Measurements from ENCODE around the gene NEK9. TPM values are rescaled to one million over a fixed set of nuclear protein-coding genes. Genes with fewer than 3 reads are reported as not detected.

The NEK9 gene
- total RNA-seq, 4 donors from 2014 or later: 28.7 to 73.9 (median 59.4) TPM

GRCh38 chr14:75119056-75119455, 7.8 kb downstream of the NEK9 start:
- H3K4me3 ChIP-seq (ENCODE audit: low read depth, poor library complexity, severe bottlenecking): no peak overlapping the region
- no peak for DNase-seq (ENCODE audit: low spot score in 2 of 2)
- 90 to 94% methylated on average over 2 of the region's 2 CpGs for WGBS, 2 donors
- intact Hi-C loops (cut with DNase I; ENCODE audit: low total_unique reads): no loop called here
- TF ChIP-seq CTCF (IDR thresholded peaks at IDR 0.05) (no peak), POLR2A (IDR thresholded peaks at IDR 0.05) (no peak)

GRCh38 chr14:75113932-75114539, 12.8 kb downstream of the NEK9 start:
- DNase-seq (ENCODE audit: low spot score in 2 of 2): no peak
- 77 to 89% methylated on average over 5 of the region's 5 CpGs for WGBS, 2 donors
- TF ChIP-seq POLR2A (IDR thresholded peaks at IDR 0.05) (no peak), CTCF (IDR thresholded peaks at IDR 0.05) (no peak)
- H3K4me3 ChIP-seq (ENCODE audit: low read depth, poor library complexity, severe bottlenecking): no peak overlapping the region
- intact Hi-C loops (cut with DNase I; ENCODE audit: low total_unique reads): no loop called here

- intact Hi-C loops (cut with DNase I; ENCODE audit: low total_unique reads): no loop called here
- TF ChIP-seq POLR2A (IDR thresholded peaks at IDR 0.05) (no peak), CTCF (IDR thresholded peaks at IDR 0.05) (no peak)
- H3K4me3 ChIP-seq (ENCODE audit: low read depth, poor library complexity, severe bottlenecking): no peak overlapping the region
- 75% methylated on average over 2 of the region's 2 CpGs for WGBS, 2 donors
- no peak for DNase-seq (ENCODE audit: low spot score in 2 of 2)
Measured at GRCh38 chr14:75109877-75110276, 17.0 kb downstream of the NEK9 start.

- 67 to 74% methylated on average over 3 of the region's 3 CpGs for WGBS, 2 donors
- TF ChIP-seq POLR2A (IDR thresholded peaks at IDR 0.05) (no peak), CTCF (IDR thresholded peaks at IDR 0.05) (no peak)
- no peak overlapping the region for H3K4me3 ChIP-seq (ENCODE audit: low read depth, poor library complexity, severe bottlenecking)
- intact Hi-C loops (cut with DNase I; ENCODE audit: low total_unique reads): no loop called here
- no peak for DNase-seq (ENCODE audit: low spot score in 2 of 2)
Measured at GRCh38 chr14:75107186-75107585, 19.7 kb downstream of the NEK9 start.

- TF ChIP-seq CTCF (IDR thresholded peaks at IDR 0.05) (no peak), POLR2A (IDR thresholded peaks at IDR 0.05) (no peak)
- no peak overlapping the region for H3K4me3 ChIP-seq (ENCODE audit: low read depth, poor library complexity, severe bottlenecking)
- intact Hi-C loops (cut with DNase I; ENCODE audit: low total_unique reads): no loop called here
- WGBS, 2 donors: 67% methylated on average over 4 of the region's 4 CpGs
- no peak for DNase-seq (ENCODE audit: low spot score in 2 of 2)
Measured at GRCh38 chr14:75101491-75101890, 25.4 kb downstream of the NEK9 start.

- TF ChIP-seq POLR2A (IDR thresholded peaks at IDR 0.05): no peak
- no peak for TF ChIP-seq CTCF (IDR thresholded peaks at IDR 0.05)
- intact Hi-C loops (cut with DNase I; ENCODE audit: low total_unique reads): no loop called here
- DNase-seq (ENCODE audit: low spot score in 2 of 2): no peak
- H3K4me3 ChIP-seq (ENCODE audit: low read depth, poor library complexity, severe bottlenecking): no peak overlapping the region
- WGBS, 2 donors: 69 to 87% methylated on average over 1 of the region's 1 CpG
Measured at GRCh38 chr14:75098682-75099081, 28.2 kb downstream of the NEK9 start.
